GM12878 (cell line): ENCODE measurements around the gene RER1.

ENCODE experiments used
- BHLHE40 ChIP-seq, 2 experiments: fragments of 450-650 bp in 1 of 2; IDR thresholded peaks; 2 replicates each; pipeline ENCODE4 v1.6.1; 2011 to 2017; ENCODE audit warnings: low read depth in 2 of 2, borderline replicate concordance in 1 of 2, improper control_type of control experiment in 1 of 2, low read length in 1 of 2, mild to moderate bottlenecking in 1 of 2
- CHD1 ChIP-seq: IDR thresholded peaks from 2 replicates; pipeline ENCODE4 v1.6.1; 2012; ENCODE audit warnings: low read depth, low read length, improper control_type of control experiment
- CTCF ChIP-seq, 3 experiments: IDR thresholded peaks in 2 of 3; conservative IDR thresholded peaks in 1 of 3; 2 replicates each; pipeline ENCODE4 v1.5.1; 2011; ENCODE audit warnings: low read depth in 3 of 3, low read length in 3 of 3, mild to moderate bottlenecking in 3 of 3, control low read depth in 2 of 3, moderate library complexity in 2 of 3, inconsistent platforms in 1 of 3, mixed read lengths in 1 of 3; ENCODE audit not compliant: control insufficient read depth in 2 of 3, insufficient read depth in 1 of 3; ENCODE audit errors: extremely low read depth in 1 of 3
- EGR1 ChIP-seq, 2 experiments: IDR thresholded peaks; 1 replicate in 1 of 2; 2 replicates in 1 of 2; pipeline ENCODE4 v1.6.1; 2011 to 2012; ENCODE audit warnings: low read depth in 2 of 2, low read length in 2 of 2, borderline replicate concordance in 1 of 2, mild to moderate bottlenecking in 1 of 2, moderate library complexity in 1 of 2
- POLR2A ChIP-seq: IDR thresholded peaks from 2 replicates; pipeline ENCODE4 v1.6.1; 2011; ENCODE audit warnings: low read depth, mild to moderate bottlenecking, low read length
- POLR2AphosphoS5 ChIP-seq: IDR thresholded peaks from 2 replicates; pipeline ENCODE4 v1.6.1; 2011; ENCODE audit warnings: mild to moderate bottlenecking, low read length, inconsistent platforms
- SMC3 ChIP-seq: IDR thresholded peaks from 2 replicates; pipeline ENCODE4 v1.6.1; 2011; ENCODE audit warnings: low read length, improper control_type of control experiment, borderline replicate concordance
- TAF1 ChIP-seq: IDR thresholded peaks from 2 replicates; pipeline ENCODE4 v1.6.1; 2011; ENCODE audit warnings: mild to moderate bottlenecking, low read depth, low read length, borderline replicate concordance
- USF1 ChIP-seq: IDR thresholded peaks from 2 replicates; pipeline ENCODE4 v1.6.1; 2011; ENCODE audit warnings: borderline replicate concordance, low read depth, mild to moderate bottlenecking, moderate library complexity, mixed read lengths, low read length; ENCODE audit not compliant: insufficient read depth; ENCODE audit errors: extremely low read length
- YY1 ChIP-seq: IDR thresholded peaks from 2 replicates; pipeline ENCODE4 v1.6.1; 2011; ENCODE audit warnings: low read depth, mild to moderate bottlenecking, low read length
- ZZZ3 ChIP-seq: IDR thresholded peaks from 2 replicates; pipeline ENCODE4 v1.6.1; 2011; ENCODE audit warnings: low read depth; ENCODE audit not compliant: control insufficient read depth, insufficient read length

- TF ChIP-seq BHLHE40 (IDR thresholded peaks at IDR 0.05; ENCODE audit: borderline replicate concordance in 1 of 2, low read depth in 2 of 2, low read length in 1 of 2) = no peak
- TF ChIP-seq SMC3 = no peak
- no peak for TF ChIP-seq POLR2AphosphoS5
- no peak for TF ChIP-seq USF1
- no peak for TF ChIP-seq POLR2A
- no peak for TF ChIP-seq TAF1
- no peak for TF ChIP-seq CHD1
- TF ChIP-seq ZZZ3 = no peak
- TF ChIP-seq EGR1 (IDR thresholded peaks at IDR 0.05; ENCODE audit: borderline replicate concordance in 1 of 2, low read depth in 2 of 2, low read length in 2 of 2) = no peak
- TF ChIP-seq YY1 = no peak
- no peak for TF ChIP-seq CTCF (IDR thresholded peaks at IDR 0.05 in 2 of 3, conservative IDR thresholded peaks at IDR 0.05 in 1 of 3; ENCODE audit: control insufficient read depth in 2 of 3, extremely low read depth in 1 of 3, insufficient read depth in 1 of 3, low read depth in 3 of 3, low read length in 3 of 3)
These were observed 16.8 kb downstream of the RER1 start for GRCh38 chr1:2408456-2408855.
